Gastroesophageal sphincter (tissue), 4 donors: Measurements from ENCODE around the gene FBXW4. TPM values are rescaled to one million over a fixed set of nuclear protein-coding genes. Genes with fewer than 3 reads are reported as not detected.

Experiments
- ATAC-seq: fragments of 150-250 bp; one replicate; pipeline ENCODE4 v1.9.1; 2016; ENCODE audit warnings: mild to moderate bottlenecking, moderate library complexity
- H3K27ac ChIP-seq, 4 donors: fragments of 200-600 bp; sonication (generic) in 3 of 4; 1 replicate in 3 of 4; 2 replicates in 1 of 4; pipeline ENCODE4 v1.5.1; 2016 to 2019
- H3K27me3 ChIP-seq: fragments of 200-600 bp; sonication (generic); one replicate; pipeline ENCODE4 v1.5.1; 2019
- H3K36me3 ChIP-seq, 2 donors: fragments of 200-600 bp; sonication (generic); one replicate each; pipeline ENCODE4 v1.5.1; 2019; ENCODE audit warnings: control low read depth in 1 of 2
- H3K4me1 ChIP-seq, 3 donors: fragments of 200-600 bp; sonication (generic); 1 replicate in 2 of 3; 2 replicates in 1 of 3; pipeline ENCODE4 v1.5.1; 2016 to 2019; ENCODE audit warnings: control low read depth in 2 of 3
- H3K4me3 ChIP-seq, 2 donors: fragments of 200-600 bp; sonication (generic); one replicate each; pipeline ENCODE4 v1.5.1; 2019; ENCODE audit warnings: mild to moderate bottlenecking in 1 of 2, moderate library complexity in 1 of 2
- H3K9me3 ChIP-seq, 3 donors: fragments of 200-600 bp; sonication (generic); one replicate each; pipeline ENCODE4 v1.5.1; 2017 to 2019; ENCODE audit warnings: control low read depth in 2 of 3
- CTCF ChIP-seq, 4 experiments: fragments of 200-600 bp in 2 of 4; fragments of 450-650 bp in 2 of 4; sonication (generic) in 1 of 4; IDR thresholded peaks; one replicate each; pipeline ENCODE4 v1.5.1; 2017 to 2019; ENCODE audit warnings: antibody characterized with exemption in 4 of 4, mild to moderate bottlenecking in 2 of 4, moderate library complexity in 2 of 4
- EP300 ChIP-seq: sonication (generic); formaldehyde crosslinking; IDR thresholded peaks from one replicate; pipeline ENCODE4 v1.6.1; 2017; ENCODE audit warnings: antibody characterized with exemption, mild to moderate bottlenecking
- POLR2A ChIP-seq, 2 donors: fragments of 450-650 bp; IDR thresholded peaks; one replicate each; pipeline ENCODE4 v1.6.1; 2017; ENCODE audit warnings: antibody characterized with exemption in 2 of 2, mild to moderate bottlenecking in 2 of 2, moderate library complexity in 1 of 2
- POLR2AphosphoS5 ChIP-seq: sonication (generic); formaldehyde crosslinking; IDR thresholded peaks from one replicate; pipeline ENCODE4 v1.6.1; 2017; ENCODE audit warnings: antibody characterized with exemption
- WGBS, 2 donors: methylation state at CpG; one replicate each; pipeline ENCODE4 v1.1.5; 2018; ENCODE audit warnings: low coverage in 1 of 2; 5-methylcytosine and 5-hydroxymethylcytosine counted together
- total RNA-seq, 4 donors: library from RNA; depleted of rRNA; stranded (reverse); fragments of >200 nt; gene quantifications; one replicate each; pipeline ENCODE4 v1.1.0, GENCODE V29; 2016

FBXW4 gene
- total RNA-seq, 4 donors from 2014 or later = 85.4 to 131 (median 112) TPM

- Histone ChIP-seq H3K9me3 (no peaks in the 10 kb centered on the region), H3K4me3 (no peak overlapping the region), H3K27me3 (no peaks in the 10 kb centered on the region), H3K4me1 (peaks cover 0 to 4% (median 0%) of the 10 kb centered on the region in 3 donors), H3K36me3 (peaks cover 0 to 90% of the 10 kb centered on the region in 2 donors), H3K27ac (no peak overlapping the region)
- WGBS, 2 donors = 85 to 90% methylated on average over 2 to 3 of the region's 5 CpGs
- TF ChIP-seq CTCF (IDR thresholded peaks at IDR 0.05) (no peak), POLR2AphosphoS5 (no peak), EP300 (no peak), POLR2A (IDR thresholded peaks at IDR 0.05) (no peak)
- ATAC-seq = no peak
These were observed 43.6 kb downstream of the FBXW4 start for GRCh38 chr10:101651336-101651735.

GRCh38 chr10:101650863-101651262, 44.1 kb downstream of the FBXW4 start:
- no peak for ATAC-seq
- no peak overlapping the region for H3K4me3 ChIP-seq
- H3K4me1 ChIP-seq = peaks cover 0 to 9% (median 0%) of the 10 kb centered on the region in 3 donors
- no peaks in the 10 kb centered on the region for H3K27me3 ChIP-seq
- TF ChIP-seq POLR2AphosphoS5 (no peak), EP300 (no peak), CTCF (IDR thresholded peaks at IDR 0.05) (no peak), POLR2A (IDR thresholded peaks at IDR 0.05) (no peak)
- no peak overlapping the region for H3K27ac ChIP-seq
- WGBS, 2 donors = 67 to 91% methylated on average over 5 to 6 of the region's 15 CpGs
- H3K9me3 ChIP-seq = no peaks in the 10 kb centered on the region
- peaks cover 0 to 90% of the 10 kb centered on the region in 2 donors for H3K36me3 ChIP-seq

- ATAC-seq = no peak
- WGBS, 2 donors = no CpG with 5 or more reads among the region's 5 CpGs
- H3K27ac ChIP-seq = no peak overlapping the region
These were observed 45.4 kb downstream of the FBXW4 start for GRCh38 chr10:101649525-101650085.

GRCh38 chr10:101647255-101647654, 47.7 kb downstream of the FBXW4 start:
- no peak for TF ChIP-seq POLR2AphosphoS5
- no peak for TF ChIP-seq CTCF (IDR thresholded peaks at IDR 0.05)
- no peak for TF ChIP-seq EP300
- TF ChIP-seq POLR2A (IDR thresholded peaks at IDR 0.05) = no peak
- no peak for ATAC-seq
- WGBS, 2 donors = 83 to 89% methylated on average over 1 to 2 of the region's 2 CpGs
- peaks cover 0 to 87% of the 10 kb centered on the region in 2 donors for H3K36me3 ChIP-seq
- peaks cover 0 to 12% (median 0%) of the 10 kb centered on the region in 3 donors for H3K4me1 ChIP-seq
- H3K4me3 ChIP-seq = no peak overlapping the region
- H3K27ac ChIP-seq = no peak overlapping the region
- H3K27me3 ChIP-seq = no peaks in the 10 kb centered on the region
- no peaks in the 10 kb centered on the region for H3K9me3 ChIP-seq

More at GRCh38 chr10:101649525-101650085, 45.4 kb downstream of the FBXW4 start:
- Histone ChIP-seq H3K9me3 (no peaks in the 10 kb centered on the region), H3K36me3 (peaks cover 0 to 85% of the 10 kb centered on the region in 2 donors), H3K27me3 (no peaks in the 10 kb centered on the region), H3K4me1 (peaks cover 0 to 12% (median 0%) of the 10 kb centered on the region in 3 donors), H3K4me3 (no peak overlapping the region)
- no peak for TF ChIP-seq EP300
- no peak for TF ChIP-seq CTCF (IDR thresholded peaks at IDR 0.05)
- no peak for TF ChIP-seq POLR2AphosphoS5
- no peak for TF ChIP-seq POLR2A (IDR thresholded peaks at IDR 0.05)

GRCh38 chr10:101646364-101646763, 48.6 kb downstream of the FBXW4 start:
- WGBS, 2 donors = 60% methylated on average over 1 of the region's 6 CpGs; no CpG with 5 or more reads in 1 of the 2 donors

More at GRCh38 chr10:101646364-101646763, 48.6 kb downstream of the FBXW4 start:
- no peaks in the 10 kb centered on the region for H3K9me3 ChIP-seq
- peaks cover 0 to 12% (median 0%) of the 10 kb centered on the region in 3 donors for H3K4me1 ChIP-seq
- H3K27ac ChIP-seq = no peak overlapping the region
- no peaks in the 10 kb centered on the region for H3K27me3 ChIP-seq
- TF ChIP-seq POLR2AphosphoS5 (no peak), CTCF (IDR thresholded peaks at IDR 0.05) (no peak), EP300 (no peak), POLR2A (IDR thresholded peaks at IDR 0.05) (no peak)
- ATAC-seq = no peak
- peaks cover 0 to 78% of the 10 kb centered on the region in 2 donors for H3K36me3 ChIP-seq
- no peak overlapping the region for H3K4me3 ChIP-seq
